ENCODE measurements around the gene AADAT. TPM values are rescaled to one million over a fixed set of nuclear protein-coding genes. Genes with fewer than 3 reads are reported as not detected.

The AADAT gene
- total and polyA plus RNA-seq, 9 of the 15 experiments (the other 6 are each of a cell fraction or from before 2014, with no cell fraction given), result 0.06 to 0.07 TPM; not detected in 7

GRCh38 chr4:170137466-170137865, 47.7 kb upstream of the AADAT start:
- no peak overlapping the region for H3K4me2 ChIP-seq (ENCODE audit: insufficient read depth, low read length)
- in situ Hi-C loops (cut with MboI), result no loop called here
- TF ChIP-seq GTF2B (IDR thresholded peaks at IDR 0.05; ENCODE audit: extremely low read depth, insufficient read length) (no peak), COPS2 (conservative IDR thresholded peaks at IDR 0.05) (no peak), ZBTB26 (CRISPR knock-in tag; IDR thresholded peaks at IDR 0.05) (no peak), HIVEP1 (CRISPR knock-in tag; IDR thresholded peaks at IDR 0.05) (no peak)
- FAIRE-seq (no peak), DNase-seq (ENCODE audit: extremely low read depth in 1 of 4, low spot score in 3 of 4) (no peak), ATAC-seq (no peak)
- H3K27ac ChIP-seq (ENCODE audit: extremely low read depth, low read depth, low read length), result no peak overlapping the region
- no TSS peak for BruUV-seq (replicated peaks)
- H2AFZ ChIP-seq (ENCODE audit: low read depth, low read length), result no peak overlapping the region
- H3K27me3 ChIP-seq (ENCODE audit: control insufficient read depth in 2 of 2, insufficient read depth in 2 of 2, low read length in 2 of 2), result no peaks in the 10 kb centered on the region
- no peaks in the 10 kb centered on the region for H3K9me3 ChIP-seq (replicated peaks; ENCODE audit: control insufficient read depth, insufficient read depth, low read depth, low read length)
- POLR2A ChIA-PET, result no interaction called here
- no peaks in the 10 kb centered on the region for H3K9me1 ChIP-seq (ENCODE audit: control insufficient read depth, insufficient read depth, low read length)
- no peak overlapping the region for H3K4me3 ChIP-seq
- no peaks in the 10 kb centered on the region for H3K4me1 ChIP-seq (replicated peaks in 1 of 2; ENCODE audit: control insufficient read depth in 2 of 2, insufficient read depth in 2 of 2, low read length in 2 of 2)
- CTCF ChIA-PET (ENCODE audit: low intra/inter-chr PET ratio), result no interaction called here
- intact Hi-C loops (cut with micrococcal nuclease), result no loop called here
- H4K20me1 ChIP-seq (replicated peaks; ENCODE audit: control insufficient read depth, insufficient read depth, low read length), result no peaks in the 10 kb centered on the region
- no peaks in the 10 kb centered on the region for H3K36me3 ChIP-seq (ENCODE audit: control insufficient read depth, insufficient read depth, low read length)
- WGBS (ENCODE audit: insufficient coverage, low coverage, missing lambda C conversion rate), result 0% methylated on average over 5 of the region's 5 CpGs
- no peaks in the 10 kb centered on the region for H3K79me2 ChIP-seq (ENCODE audit: control insufficient read depth, insufficient read depth, low read length)
- no peak overlapping the region for H3K9ac ChIP-seq (ENCODE audit: insufficient read depth in 1 of 2, low read depth in 2 of 2, low read length in 2 of 2)

- H3K4me1 ChIP-seq (replicated peaks in 1 of 2; ENCODE audit: control insufficient read depth in 2 of 2, insufficient read depth in 2 of 2, low read length in 2 of 2), result no peaks in the 10 kb centered on the region
- BruUV-seq (replicated peaks), result no TSS peak
- ATAC-seq, result no peak
- no peak overlapping the region for H3K4me3 ChIP-seq
- H3K27me3 ChIP-seq (ENCODE audit: control insufficient read depth in 2 of 2, insufficient read depth in 2 of 2, low read length in 2 of 2), result no peaks in the 10 kb centered on the region
- H3K9me3 ChIP-seq (replicated peaks; ENCODE audit: control insufficient read depth, insufficient read depth, low read depth, low read length), result no peaks in the 10 kb centered on the region
- intact Hi-C loops (cut with micrococcal nuclease) (no loop called here), in situ Hi-C loops (cut with MboI) (no loop called here)
- no peak overlapping the region for H3K9ac ChIP-seq (ENCODE audit: insufficient read depth in 1 of 2, low read depth in 2 of 2, low read length in 2 of 2)
- DNase-seq (ENCODE audit: extremely low read depth in 1 of 4, low spot score in 3 of 4), result no peak
- no peak overlapping the region for H3K4me2 ChIP-seq (ENCODE audit: insufficient read depth, low read length)
- H4K20me1 ChIP-seq (replicated peaks; ENCODE audit: control insufficient read depth, insufficient read depth, low read length), result no peaks in the 10 kb centered on the region
- H3K36me3 ChIP-seq (ENCODE audit: control insufficient read depth, insufficient read depth, low read length), result no peaks in the 10 kb centered on the region
- H3K9me1 ChIP-seq (ENCODE audit: control insufficient read depth, insufficient read depth, low read length), result no peaks in the 10 kb centered on the region
- WGBS (ENCODE audit: insufficient coverage, low coverage, missing lambda C conversion rate), result 0% methylated on average over 2 of the region's 2 CpGs
- ChIA-PET CTCF (ENCODE audit: low intra/inter-chr PET ratio) (no interaction called here), POLR2A (interaction anchor here (0.6 kb wide), 1 partner anchor 515 kb away, joined by 3 read pairs; the partner anchor contains the start of gene CLCN3)
- no peak overlapping the region for H2AFZ ChIP-seq (ENCODE audit: low read depth, low read length)
- FAIRE-seq, result no peak
- H3K79me2 ChIP-seq (ENCODE audit: control insufficient read depth, insufficient read depth, low read length), result no peaks in the 10 kb centered on the region
- H3K27ac ChIP-seq (ENCODE audit: extremely low read depth, low read depth, low read length), result no peak overlapping the region
- TF ChIP-seq BMI1 (IDR thresholded peaks at IDR 0.05; ENCODE audit: low read length) (no peak), USF1 (CRISPR knock-in tag; IDR thresholded peaks at IDR 0.05) (no peak), NFYB (IDR thresholded peaks at IDR 0.05; ENCODE audit: extremely low read depth, insufficient read length) (no peak), NCOR1 (IDR thresholded peaks at IDR 0.05) (no peak), ZNF609 (CRISPR knock-in tag; IDR thresholded peaks at IDR 0.05; ENCODE audit: borderline replicate concordance) (no peak)
These were observed 45.1 kb upstream of the AADAT start for GRCh38 chr4:170134821-170135220.

Data from K562 (cell line).